CD4-positive, alpha-beta T cell treated with Interleukin-21 for 1 hour (primary cell): ENCODE results near the gene GALNT12.

Experiments used
- DNase-seq: peaks from one replicate; pipeline ENCODE4 v3.0.0-alpha.2; 2020

The GALNT12 gene

DNA sequence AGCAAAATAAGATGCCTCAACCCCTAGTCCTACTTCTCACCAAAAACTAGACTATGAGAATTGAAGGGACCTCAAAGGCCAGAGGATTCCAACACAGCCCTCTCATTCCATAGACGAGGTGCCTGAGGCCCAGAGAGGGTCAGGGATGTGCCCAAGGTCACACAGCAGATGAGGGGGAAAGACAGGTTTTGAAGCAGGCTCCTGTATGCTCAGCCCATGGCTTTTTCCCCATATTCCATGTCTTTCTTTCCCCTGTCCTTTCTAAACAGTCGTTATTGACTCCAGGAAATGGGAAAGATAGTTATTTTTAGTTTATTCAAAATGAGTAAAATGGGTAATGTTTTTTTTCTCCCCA, 75.1 kb downstream of the GALNT12 start:
- no peak for DNase-seq

DNA sequence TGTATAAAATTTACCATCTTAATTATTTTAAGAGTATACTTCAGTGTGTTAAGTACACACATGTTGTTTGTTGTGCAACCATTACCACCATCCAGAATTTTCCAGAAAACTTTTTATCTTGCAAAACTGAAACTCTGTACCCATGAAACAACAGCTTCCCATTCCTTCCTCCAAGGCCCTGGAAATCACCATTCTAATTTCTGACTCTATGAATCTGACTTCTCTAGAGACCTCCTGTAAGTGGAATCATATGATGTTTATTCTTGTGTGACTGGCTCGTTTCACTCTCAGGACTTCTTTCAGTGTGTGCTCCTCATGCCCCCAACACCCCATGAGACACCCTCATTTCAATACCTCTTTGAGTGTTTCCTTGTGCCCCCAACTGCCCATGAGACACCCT, 75.8 kb downstream of the GALNT12 start:
- no peak for DNase-seq

DNA sequence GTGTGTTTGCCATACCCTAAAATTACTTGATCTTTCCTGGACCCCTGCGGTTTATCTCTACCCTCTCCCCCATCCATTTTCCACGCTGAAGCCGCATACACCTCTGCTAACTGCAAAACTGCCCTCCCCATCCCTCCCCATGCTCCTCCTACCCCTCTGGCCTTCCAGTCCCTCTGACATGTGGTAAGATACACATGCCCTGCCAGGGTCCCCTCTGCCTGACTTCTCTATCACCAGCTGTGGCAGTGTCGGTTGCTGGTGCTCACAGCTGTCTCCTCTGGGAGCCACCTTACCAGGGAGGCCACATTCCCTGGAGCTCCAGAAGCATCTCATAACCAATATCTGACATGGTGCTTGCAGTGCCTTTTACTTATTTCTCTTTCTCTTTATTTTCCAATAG, 77.4 kb downstream of the GALNT12 start:
- no peak for DNase-seq

DNA sequence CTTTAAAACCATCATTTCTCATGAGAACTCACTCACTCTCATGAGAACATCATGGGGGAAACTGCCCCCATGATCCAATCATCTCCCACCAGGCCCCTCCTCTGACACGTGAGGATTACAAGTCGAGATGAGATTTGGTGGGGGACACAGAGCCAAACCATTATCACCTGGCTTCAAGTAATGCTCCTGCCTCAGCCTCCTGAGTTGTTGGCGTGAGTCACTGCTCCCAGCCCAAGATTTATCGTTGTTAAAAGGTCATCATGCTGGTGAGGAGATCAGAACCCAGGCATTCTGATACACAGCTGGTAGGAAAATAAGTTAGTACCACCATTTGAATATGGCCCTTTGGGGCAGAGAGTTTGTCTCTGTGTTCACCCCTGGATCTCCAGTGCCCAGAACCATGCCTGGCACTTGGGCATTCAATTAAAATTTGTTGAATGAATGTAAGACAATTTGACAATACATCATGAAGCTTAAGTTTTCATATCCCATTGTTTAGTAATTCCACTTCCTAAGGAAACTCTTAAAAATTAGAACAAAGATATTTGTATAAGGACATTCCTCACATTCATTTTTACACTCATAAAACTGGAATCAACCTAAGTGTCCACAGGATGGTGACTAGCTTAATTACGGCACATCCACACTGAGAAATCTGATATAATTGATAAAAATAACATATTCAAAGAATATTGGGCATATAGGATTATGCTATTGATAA, 78.3 kb downstream of the GALNT12 start:
- no peak for DNase-seq

DNA sequence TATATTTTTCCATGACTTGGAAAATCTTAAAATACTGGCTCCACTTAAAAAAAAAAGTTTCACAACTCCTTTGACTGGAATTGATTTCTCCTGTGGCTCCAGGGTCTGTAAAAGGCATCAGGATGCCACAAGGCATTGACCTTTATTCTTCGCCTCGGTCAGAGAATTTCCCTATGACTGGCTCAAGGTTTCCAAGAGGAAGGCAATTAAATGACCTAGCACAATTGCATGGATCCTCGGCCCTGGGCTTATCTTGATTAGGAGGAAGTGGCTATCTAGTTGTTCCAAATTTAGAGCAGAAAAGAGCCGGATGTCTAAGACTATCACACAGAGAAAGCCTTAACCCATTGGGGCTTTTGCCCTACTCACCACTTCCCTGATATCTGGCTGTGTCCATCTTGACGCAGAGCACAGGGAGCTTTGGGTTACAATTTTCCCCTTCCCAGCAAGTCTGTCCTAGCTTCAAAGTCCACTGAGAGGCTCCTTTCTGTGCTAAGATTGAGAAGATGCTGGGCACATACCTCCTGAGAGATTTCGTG, 79.3 kb downstream of the GALNT12 start:
- no peak for DNase-seq

DNA sequence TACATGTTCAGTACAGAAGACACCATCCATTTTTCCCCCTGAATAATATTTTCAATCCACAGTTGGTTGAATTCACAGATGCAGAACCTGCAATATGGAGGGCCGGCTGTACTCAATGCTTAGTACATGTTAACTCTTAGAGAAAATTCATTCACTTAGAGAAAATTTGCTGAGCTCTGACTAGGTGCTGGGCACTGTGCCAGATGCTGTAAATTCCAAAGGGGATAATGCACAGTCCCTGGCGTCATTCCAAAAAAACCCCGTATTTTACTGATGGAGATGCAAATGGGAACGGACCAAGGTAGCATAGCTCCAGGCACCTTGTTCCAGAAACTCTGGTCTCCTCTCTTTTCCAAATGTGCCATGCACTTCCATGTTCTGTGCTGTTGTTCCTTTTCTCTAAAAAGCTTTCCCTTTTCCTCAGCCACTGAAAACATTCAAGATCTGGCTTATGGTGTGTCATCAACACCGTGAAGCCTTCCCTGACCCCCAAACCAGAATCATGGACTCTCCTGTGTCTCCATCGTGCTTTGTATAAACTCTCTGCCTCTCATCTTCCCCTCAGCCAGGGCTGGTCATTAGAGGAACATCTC, 80.5 kb downstream of the GALNT12 start:
- no peak for DNase-seq

DNA sequence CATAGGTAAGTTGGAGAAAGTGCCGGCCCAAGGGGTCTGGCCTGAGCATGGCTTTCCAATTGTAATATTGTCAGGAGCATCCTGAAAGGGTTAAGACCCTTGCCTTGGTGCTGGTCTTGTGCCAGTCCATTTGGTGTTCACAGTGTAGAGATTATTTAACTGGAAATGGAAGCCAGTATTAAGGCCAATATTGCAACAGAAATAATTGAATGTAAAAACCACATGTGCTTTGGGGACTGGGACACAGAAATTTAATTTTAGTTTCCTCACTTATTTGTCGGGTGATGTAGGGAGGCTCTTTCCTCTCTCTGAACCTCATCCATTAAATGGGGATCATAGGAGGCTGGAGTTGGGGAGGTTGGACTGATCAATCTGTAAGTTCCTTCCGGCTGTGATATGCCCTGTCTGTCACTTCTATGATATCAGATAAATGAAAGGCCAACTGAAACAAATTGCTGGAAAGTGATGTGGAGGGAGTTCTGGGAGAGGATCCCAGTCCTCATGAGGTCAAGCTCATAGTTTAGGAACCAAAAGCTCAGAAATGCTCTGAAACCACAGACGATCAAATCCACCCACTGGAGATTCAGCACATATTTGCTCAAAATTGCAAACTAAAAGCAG, 81.4 kb downstream of the GALNT12 start:
- DNase-seq = no peak

DNA sequence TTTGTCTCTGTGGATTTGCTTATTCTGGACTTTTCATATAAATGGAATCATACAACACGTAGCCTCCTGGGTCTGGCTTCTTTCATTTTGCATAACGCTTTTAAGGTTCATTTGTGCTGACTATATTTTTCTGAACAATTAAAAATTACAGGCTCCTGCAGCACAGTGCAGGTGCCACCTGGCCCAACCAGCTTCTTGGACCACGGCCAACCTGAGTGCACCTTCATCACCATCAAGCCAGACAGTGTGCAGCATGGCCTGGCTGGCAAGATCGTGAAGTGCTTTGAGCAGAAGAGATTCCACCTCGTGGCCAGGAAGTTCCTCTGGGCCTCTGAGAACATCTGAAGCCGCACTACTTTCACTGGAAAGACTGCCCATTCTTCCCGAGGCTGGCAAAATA, 82.8 kb downstream of the GALNT12 start:
- DNase-seq = no peak

DNA sequence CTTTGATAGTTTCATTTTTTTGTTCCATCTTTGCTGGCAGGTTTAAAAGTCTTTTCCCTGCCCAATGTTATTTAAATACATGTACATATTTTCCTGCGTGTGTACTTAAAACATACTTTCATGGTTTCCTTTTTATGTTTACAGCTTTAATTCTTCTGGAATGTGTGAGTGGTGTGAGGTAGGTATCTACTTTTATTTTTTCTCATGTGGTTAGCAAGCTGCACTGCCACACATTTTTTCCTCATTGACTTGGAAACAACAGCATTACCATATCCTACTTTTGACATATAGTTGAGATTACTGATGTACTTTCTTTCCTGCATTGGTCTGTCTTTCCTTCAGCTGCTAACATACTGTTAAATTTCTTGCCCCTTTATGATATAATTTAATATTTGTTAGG, 84.8 kb downstream of the GALNT12 start:
- DNase-seq = no peak

DNA sequence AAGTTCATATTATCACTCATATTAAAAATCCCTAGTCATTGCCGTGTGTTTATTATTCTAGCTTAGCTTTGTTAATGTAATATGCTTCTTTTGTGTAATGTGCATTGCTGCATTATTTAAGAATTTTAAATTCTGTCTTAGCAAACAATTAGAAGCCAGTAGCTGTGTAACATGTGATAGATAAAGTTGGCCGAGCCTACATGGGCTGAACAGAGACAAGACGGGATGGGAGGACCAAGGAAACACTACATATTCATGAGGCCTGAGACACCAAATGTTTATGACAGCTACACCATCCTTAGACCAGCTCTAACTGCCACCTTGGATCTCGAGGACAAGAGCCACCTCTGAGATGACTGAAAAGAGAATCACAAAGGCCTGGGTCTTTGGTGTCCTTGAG, 85.2 kb downstream of the GALNT12 start:
- no peak for DNase-seq

DNA sequence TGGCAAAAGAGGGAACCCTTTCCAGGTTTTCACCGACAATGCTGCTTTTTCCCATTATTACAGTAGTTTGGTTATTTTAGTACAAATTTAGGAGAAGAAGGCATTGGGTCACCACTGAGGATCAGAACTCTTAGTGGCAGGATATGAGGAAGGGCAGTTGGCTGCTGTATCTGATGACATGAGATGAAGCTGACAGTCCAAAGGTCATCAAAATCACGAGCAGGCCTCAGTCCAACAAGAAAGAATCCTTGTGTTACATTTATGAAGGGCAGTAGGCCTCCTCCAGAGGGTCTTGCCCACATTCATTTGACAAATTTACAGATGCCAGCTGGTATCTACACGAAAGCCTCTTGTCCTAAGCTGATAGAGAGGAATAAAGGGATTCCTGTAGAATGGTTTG, 86.7 kb downstream of the GALNT12 start:
- DNase-seq = no peak

DNA sequence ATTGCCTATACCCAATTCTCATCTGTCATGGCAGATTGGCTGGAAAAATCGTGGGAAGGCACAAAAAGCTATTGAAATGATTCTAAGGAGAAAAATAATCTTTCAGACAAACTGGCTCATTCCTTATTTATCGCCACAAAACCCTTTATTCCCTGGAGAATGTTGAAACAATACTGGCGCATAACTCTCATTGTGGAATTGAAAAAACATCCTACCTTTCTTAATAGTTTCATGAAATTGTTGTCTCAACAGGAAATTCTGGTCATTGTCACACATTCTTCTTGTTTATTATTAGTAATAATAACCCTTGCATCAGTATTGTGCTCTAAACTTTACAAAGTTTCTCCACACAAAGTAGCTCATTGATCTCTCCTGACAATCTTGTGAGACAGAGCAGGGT, 87.3 kb downstream of the GALNT12 start:
- DNase-seq = no peak

DNA sequence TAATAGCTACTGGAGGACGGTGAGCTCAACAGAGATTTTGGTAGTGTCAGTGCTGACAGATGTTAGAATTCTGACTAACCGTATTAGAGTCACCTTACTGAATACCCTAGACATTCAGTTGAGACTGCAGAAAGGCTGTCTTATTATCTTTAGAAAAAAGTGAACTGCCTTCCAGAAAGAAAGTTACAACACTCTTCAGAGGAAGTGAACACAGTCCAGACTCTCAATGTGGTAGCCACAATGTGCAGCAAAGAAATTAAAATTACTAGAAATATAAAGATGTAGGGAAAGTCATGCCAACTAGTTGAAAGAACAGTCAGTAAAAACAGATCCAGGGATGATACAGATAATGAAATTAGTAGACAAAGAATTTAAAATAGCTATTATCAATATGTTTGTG, 89.2 kb downstream of the GALNT12 start:
- DNase-seq = no peak

DNA sequence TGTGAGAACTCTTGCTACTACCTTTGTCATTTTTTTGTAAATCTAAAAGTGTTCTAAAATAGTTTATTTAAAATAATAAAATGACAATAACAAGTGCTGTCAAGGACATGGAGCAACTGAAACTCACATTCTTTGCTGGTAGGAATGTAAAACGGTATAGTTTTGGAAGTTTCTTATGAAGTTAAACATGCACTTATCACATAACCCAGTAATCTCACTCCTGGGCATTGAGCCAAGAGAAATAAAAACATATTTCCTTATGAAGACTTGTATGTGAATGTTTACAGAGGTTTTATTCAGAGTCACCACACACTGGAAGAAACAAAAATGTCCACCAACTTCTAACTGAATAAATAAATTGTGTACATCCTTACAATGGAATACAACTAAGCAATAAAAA, 90.3 kb downstream of the GALNT12 start:
- DNase-seq = no peak

DNA sequence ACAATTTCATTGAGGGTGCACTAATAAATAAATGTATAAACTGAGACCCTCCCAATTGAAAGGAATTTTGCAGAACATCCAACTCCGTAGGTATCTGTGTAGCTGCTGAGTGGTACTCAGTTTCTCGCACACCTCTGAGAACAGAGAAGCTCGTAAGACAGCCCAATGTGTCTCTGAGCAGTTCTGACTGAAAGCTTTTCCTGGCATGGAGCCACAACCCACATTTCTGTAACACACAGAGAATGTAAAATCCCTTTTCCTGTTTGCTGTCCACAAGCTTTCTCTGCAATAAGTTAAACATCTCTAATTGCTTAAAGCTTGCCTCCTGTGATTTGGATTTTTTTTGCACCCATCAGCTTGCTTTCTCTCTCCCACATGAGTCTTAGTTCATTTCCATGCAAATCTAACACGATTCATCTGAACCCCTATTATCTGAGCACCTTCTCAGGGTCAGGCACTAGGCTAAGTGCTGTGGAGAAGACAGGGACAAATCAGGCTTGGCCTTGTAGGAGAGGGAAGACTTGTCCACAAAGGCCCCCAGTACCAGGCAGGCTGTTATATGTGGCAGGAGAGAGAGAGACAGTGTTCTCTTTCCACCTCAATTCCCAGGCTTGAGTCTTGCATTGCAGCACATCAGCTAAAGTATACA, 92.1 kb downstream of the GALNT12 start:
- no peak for DNase-seq
